Nucleus accumbens (tissue), 56 donors: Measurements from ENCODE around the gene TMEM106B.
A peak's percentile ranks its signal among the peaks of the same experiment; 100 is the strongest.
"Not testable (repeated sequence)": the region's sequence is repeated elsewhere in the genome, so short reads cannot be mapped to it uniquely, and the experiment has no call there.

ENCODE experiments used
- DNase-seq, 56 donors: peaks; one replicate each; lab custom pipeline; 2025; lab: John Stamatoyannopoulos, UW

Gene TMEM106B

DNA sequence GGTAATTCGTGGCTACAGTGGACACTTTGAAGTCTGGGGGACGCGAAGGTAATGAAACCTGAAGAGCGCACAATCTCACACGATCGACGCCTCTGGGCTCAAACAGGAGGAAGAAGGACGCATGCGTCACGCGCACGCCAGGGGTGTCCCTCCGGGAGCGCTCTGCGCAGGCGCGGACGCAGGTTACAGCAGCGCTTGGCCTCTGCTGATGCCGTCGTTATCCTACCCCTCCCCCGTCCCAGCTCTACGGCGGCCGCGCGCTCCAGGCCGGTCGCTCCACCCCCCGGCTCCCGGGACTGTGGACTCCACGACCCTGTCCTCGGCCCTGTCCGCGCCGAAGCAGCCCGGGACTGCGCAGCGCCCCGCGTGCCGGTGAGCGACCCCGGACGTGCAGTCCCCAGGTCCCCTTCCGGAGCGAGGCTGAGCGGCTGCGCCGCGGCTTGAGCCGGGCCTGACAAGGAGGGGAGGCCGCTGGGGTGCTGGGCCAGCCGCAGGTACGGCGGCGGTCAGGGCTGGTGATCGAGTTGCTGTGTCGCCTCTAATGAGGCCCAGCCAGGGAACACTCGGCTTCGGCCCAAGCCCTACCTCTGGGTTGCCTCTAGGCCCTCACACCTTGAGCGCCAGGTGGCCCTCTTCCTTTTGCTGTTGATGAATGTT, at the start of gene TMEM106B:
Gene TMEM106B, plus strand, starts transcription at position 241 of the 657 bp plus-strand sequence. CDS start 3,517 bp downstream, outside the sequence.
- peak; percentile 36 to 97 (median 92) for DNase-seq

DNA sequence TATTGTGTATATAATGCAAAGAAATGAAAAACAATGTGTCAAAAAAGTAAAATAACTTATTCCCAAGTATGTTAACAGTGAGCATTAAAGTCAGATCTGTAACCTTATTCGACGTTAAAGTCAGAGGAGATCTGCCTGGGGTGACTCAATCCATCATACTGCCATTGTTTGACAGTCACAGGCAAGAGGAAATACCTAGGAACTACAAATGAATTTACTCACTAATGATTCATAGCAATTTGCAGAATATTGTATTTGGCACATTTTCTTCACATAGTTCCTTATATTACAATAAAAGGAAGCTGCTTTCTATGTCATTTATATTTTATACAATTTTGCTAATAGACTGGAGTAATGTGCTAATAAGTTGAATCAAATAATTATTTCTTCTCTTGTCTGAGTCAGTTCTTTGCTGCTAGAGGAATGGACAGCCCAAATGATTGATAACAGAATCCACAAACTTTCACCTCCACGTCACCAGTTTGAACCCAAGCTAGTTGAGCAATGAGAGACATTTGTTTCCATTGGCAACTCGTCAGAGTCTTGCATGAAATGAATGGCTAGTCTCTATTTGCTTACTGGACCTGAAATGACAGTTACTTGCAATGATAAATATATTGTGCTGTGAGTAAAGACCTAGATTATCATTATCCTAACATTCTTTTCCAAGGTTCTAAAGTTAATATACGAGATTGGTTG, 48.5 kb upstream of the TMEM106B start:
- no peak for DNase-seq

DNA sequence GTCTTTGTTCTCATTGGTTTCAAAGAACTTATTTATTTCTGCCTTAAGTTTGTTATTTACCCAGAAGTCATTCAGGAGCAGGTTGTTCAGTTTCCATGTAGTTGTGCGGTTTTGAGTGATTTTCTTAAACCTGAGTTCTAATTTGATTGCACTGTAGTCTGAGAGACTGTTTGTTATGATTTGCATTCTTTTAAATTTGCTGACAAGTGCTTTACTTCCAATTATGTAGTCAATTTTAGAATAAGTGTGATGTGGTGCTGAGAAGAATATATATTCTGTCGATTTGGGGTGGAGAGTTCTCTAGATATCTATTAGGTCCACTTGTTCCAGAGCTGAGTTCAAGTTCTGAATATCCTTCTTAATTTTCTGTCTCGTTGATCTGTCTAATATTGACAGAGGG, 43.0 kb upstream of the TMEM106B start:
- DNase-seq = not testable (repeated sequence)

DNA sequence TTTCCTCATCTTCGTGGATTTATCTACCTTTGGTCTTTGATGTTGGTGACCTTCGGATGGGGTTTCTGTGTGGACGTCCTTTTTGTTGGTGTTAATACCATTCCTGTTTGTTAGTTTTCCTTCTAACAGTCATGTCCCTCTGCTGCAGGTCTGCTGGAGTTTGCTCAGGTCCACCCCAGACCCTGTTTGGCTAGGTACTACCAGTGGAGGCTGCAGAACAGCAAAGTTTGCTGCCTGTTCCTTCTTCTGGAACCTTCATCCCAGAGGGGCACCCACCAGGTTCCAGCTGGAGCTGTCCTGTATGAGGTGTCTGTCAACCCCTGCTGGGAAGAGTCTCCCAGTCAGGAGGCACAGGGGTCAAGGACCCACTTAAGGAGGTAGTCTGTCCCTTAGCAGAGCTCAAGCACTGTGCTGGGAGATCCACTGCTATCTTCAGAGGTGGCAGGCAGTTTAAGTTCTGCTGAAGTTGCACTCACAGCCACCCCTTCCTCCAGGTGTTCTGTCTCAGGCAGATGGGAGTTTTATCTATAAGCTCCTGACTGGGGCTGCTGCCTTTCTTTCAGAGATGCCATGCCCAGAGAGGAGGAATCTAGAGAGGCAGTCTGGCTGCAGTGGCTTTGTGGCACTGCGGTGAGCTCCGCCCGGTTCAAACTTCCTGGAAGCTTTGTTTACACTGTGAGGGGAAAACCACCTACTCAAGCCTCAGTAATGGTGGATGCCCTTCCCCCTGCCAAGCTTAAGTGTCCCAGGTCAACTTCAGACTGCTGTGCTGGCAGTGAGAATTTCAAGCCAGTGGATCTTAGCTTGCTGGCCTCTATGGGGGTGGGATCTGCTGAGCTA, 40.9 kb upstream of the TMEM106B start:
- DNase-seq = not testable (repeated sequence)

DNA sequence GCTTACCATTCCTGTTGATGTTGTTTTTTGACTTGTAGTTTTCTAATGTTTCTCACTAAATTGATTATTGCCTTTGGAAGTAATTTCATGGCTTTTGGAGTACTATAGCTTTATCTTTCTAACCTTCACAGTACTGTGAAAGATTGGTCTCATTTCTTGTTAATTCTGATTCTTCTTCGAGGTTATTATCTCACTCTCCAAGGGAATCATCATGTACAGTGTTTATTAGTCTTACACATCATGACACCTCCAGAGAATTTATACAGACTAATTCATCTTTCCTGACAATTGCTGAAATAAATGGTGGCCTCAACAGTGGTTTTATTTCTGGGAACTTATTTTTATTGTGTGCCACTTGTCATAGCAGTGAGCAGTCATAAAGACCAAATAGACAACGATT, 37.4 kb upstream of the TMEM106B start:
- DNase-seq = no peak

DNA sequence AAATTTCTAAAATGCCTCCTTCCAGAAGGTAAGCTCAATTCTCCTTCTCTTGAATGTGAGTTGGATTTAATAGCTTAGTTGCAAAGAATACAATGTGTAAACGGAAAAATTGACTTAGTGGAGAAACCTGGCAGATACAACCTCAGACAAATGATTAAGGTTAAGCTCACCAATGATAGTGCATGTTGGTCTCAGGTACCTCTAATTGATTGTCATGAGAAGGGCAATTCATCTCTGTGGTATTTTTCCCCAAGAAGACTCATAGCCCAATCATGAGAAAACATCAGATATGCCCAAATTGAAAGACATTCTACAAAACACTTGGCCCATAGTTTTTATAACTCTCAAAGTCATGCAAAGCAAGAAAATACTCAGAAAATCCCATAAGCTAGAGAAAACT, 36.2 kb upstream of the TMEM106B start:
- DNase-seq = no peak

DNA sequence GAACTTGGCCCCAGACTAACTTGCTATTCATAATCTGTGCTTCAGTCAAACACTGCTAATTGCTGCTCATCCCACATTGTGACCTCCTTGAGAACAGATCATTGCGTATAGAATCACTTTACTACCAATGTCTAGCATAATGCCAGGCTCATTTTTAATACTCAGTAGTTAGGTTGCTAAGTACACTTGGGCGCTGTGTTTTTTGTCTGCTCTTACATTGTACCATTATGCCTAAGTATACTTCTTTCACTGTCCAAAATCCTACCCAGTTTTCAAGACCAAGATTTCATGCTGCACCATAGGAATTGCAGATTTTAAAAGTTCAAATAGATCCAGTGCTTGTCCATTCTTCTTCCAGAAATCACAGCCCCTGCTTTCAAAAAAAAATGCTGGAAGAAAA, 32.8 kb upstream of the TMEM106B start:
- DNase-seq = no peak

DNA sequence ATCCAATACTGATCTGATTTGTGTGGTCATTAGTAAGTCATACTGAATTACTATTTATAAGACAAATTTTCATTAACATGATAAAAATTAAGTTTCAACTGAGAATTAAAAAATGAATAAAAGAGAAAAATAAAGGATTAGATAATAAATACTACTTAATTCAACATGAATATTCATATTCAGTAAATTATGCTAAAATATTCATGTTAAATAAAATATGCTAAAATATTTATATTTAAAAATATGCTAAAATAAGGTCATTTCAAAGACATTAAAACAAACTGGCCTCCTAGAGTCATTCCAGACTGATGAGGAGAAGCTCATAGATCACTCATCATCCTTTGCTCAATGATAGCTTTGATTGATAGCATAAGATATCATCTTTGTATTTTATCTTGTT, 16.7 kb upstream of the TMEM106B start:
- DNase-seq = no peak

DNA sequence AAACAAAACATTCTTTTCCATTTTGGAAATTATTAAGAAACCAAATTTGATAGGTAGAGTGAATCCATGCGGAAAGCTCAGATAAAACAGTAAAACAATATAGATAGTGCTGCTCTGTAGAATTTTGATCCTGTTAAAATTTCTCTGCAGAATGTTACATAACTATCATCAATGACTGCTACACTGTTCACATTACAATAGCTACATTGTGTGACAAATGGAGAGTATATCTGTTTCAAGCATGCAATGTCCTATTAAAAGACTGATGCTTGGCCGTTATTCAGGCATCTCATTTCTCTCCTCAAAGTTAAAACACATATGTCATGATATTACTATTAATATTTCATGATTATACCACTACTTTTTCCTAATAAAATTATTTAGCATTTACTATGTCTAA, 14.7 kb upstream of the TMEM106B start:
- no peak for DNase-seq

DNA sequence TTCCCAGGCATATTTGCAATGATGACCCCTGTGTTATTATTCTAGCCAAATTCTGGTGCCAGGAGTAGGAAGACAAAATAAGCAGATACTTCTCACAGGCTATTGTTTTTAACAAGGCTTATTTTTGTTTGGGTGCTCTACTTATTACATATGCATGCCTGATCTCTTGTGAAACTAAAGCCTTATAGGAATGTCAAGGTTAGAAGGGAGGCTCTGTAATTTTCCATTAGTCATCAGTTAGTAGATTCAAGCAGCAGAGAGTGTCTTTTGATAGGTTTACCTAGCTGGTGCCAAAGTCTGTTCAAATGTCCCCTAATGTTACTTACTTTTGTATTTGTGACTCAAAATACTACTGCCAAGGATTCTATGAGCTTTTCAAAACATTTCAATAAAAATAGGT, 11.7 kb upstream of the TMEM106B start:
- DNase-seq = no peak

DNA sequence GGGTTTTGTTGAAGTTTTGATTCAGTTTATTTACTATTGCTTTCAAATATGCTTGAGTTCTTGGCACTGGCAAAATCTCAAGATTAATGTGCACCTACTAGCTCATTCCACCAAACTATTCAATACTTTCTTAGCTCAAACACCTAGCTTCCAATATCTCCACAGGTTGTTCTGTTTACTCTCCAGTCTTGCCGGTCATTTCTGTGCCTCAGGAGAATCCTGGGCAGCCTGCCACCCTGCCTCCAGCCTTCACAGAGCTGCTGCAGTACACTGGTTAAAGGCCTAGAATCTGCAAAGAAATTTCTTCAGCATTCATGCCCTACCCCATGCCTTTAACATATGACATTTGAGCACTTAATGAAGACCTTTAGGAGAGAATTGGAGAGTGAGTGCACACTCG, 4.0 kb upstream of the TMEM106B start:
- DNase-seq = peak in 1 of 56 donors; percentile 9

DNA sequence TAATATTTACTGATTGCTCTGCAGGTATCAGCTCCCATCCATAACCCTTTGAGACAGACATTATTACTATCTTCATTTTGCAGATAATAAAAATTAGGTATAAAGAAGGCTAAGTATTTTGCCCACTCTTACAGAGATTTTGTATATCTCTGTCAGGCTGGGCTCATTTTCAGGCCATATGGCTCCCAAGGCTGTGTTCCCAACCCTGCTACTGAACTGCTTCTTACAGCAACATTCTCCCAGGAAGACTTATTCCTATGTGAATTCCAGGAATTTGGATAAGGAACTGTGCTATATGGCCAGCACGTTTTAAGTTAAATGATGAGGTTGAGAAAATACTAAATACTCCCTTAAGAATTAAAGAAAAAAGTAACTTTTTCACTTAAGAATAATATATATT, 1.9 kb upstream of the TMEM106B start:
- no peak for DNase-seq

DNA sequence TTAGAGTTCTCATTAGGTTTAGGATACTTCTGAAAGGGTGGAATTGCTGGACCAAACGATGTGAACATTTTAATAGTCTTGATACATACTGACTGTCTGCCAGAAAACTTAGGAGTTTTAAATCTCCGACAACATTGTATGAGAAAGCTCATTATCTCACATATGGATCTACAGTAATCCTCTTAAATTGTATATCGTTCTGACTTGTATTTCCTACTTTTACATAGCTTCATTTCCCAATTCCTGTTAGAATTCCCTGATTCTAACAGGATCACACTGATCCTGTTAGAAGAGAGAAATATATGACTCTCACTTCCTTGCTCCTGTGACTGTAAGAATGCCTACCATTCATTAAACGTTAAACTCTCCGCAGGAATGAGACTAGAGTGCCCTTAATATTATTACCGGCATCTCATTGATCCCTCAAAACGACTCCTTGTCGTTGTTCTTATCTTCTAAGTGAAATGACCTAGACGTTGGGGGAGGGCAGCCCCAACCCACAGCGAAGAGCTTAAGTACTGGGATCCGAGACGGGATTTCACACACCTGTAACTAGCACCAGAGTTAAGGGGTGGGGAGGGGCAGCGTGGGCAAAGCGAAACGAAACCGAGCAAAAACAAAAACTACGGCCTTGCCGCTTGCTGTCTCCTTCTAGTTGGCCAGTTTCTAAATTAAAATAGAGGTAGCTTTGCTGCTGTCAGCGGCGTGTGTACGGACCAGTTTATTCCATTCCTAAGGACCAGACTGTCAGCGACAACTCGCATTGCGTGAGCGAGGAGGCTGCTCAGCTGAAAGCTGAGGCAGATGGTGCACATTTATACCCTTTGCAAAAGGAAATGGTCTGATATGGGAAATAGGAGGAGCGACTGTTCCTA, 678 bp upstream of the TMEM106B start:
- DNase-seq = peak in 20 of 56 donors; percentile 3 to 77 (median 64)

DNA sequence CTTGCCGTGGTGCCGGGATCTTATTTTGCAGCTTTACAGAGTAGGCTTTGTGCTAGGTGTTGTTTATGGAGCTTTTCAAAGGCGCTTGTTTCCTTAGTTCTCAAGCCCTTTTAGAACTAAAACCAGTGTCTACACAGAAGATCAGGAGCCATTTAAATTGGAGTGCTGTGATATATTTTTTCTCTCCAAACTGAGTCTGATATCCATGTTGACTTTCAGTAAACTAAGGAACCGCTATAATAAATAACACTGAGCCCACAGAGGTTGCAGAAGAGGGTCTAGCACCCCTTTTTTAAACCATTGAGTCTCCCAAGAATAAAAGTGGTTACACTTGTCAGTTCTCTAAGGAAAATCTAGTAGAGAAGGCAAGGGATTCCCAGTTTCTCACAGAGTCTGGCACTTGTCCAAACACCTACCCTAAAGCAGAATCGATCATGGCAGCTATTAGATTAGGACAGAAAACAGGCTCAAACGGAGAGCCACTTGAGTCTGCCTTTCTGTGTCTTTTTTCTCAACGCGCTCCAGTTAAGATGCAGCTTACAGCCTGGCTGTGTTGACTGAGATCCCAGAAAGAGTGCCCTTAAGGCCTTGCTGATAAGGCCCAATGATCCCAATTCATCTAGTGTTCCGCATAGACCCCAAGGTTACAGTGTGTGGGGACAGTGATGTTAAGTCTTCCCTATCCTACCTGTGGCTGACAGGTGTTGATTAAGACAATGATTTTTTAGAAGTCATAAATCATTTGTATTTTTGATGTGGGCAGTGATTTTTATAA, 804 bp downstream of the TMEM106B start:
- peak in 2 of 56 donors; percentile 4 to 9 for DNase-seq

DNA sequence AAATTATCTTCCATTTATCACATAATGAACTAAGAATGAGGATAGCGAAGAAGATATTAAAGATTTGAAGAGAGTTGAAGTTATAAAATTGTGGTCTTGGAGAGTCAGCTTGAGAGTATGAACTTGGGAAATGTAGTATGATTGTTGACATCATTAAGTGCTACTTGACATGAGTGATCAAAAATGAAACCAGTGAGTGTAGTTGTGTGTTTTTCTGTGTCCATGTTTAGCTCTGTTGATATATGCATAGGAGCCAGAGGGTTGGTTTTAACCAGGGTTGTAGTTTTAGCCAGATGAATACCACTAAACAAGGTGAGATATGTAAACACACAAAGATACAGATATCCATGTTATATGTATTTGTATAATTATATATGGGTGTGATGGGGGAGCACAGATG, 6.2 kb downstream of the TMEM106B start:
- DNase-seq = no peak

DNA sequence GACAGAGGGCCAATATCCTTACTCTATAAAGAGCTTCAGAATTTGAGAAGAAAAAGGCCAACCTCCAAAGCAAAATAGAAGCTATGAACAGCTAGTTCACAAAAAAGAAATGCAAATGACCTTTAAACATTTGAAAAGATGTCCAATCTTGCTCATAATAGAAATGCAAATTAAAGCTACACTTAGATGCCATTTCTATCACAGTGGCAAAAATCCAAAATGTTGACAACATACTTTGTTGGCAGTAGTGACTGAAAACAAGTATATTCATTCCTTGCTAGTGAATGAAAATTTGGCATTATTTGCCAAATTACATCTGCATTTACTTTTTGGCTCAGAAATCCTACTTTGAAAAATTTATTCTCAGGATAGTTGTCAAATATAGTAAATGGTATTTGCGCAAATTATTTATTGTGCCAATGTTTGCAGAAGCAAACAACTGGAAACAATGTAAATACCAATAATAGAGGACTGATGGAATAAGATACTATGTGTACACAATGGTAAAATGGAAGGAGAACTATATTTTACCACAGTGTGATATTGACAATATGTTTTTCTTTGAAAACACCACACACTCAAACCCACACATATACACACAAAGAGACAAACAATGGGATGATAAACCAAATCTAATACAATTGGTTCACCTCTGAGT, 9.4 kb downstream of the TMEM106B start:
- no peak for DNase-seq

DNA sequence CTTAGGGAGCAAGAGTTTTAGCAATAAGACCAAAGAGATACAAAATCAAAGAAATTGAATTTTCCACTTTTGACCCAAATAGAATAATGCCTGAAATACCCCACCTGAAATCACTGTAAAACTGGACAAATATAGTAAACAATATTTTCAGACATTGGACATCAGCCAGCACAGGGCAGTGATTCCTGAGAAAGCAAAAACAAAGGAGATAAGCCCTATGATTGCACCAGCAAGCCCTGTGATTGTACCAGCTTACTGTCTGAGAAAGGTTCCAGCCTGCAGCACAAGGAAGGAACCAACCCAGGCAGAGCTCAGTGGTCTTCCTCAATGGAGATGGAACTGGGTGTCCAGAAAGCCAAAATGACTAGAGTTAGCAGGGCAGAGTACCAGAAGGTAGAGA, 10.3 kb downstream of the TMEM106B start:
- no peak for DNase-seq

DNA sequence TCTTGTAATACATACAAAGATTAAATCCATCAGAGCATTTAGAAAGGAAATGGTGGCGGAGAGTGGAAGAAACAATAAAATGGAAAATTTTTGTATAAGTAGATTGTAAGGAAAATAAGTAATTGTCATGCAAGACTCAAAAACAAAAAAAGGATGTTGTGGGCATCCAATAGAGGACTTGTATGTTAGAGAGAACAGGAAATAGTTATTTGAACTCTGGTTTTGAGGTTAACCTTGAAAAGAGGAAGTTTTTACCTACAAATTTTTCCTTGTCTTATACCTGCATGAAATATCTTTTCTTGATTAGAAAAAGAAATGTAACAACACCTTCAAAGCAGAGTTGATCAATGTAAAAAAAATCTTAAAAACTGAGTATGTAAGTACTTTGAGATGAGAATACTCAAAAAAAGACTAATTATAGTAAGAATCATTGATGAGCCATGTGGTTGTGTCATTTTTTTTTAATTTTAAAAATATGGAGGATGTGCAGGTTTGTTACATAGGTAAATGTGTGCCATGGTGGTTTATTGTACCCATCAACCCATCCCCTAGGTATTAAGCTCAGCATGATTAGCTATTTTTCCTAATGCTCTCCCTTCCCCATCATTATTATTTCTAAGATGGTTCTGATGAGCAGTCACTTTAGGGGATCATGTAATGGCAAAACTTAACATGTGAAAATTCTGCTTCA, 11.9 kb downstream of the TMEM106B start:
- no peak for DNase-seq
